HG02623 (cell line): Measurements from ENCODE around the gene USP34.

Experiments used
- ATAC-seq: cut with Tn5 transposase; IDR thresholded peaks from one replicate; pipeline ENCODE4 v1.9.1; 2021; ENCODE audit warnings: moderate library complexity; ENCODE audit not compliant: unreplicated experiment

USP34 gene

GRCh38 chr2:61328707-61329251, 142.1 kb downstream of the USP34 start:
- no peak for ATAC-seq

- no peak for ATAC-seq
Measured at GRCh38 chr2:61327173-61327572, 143.7 kb downstream of the USP34 start.

- no peak for ATAC-seq
Measured at GRCh38 chr2:61326423-61326822, 144.5 kb downstream of the USP34 start.

GRCh38 chr2:61320181-61320580, 150.7 kb downstream of the USP34 start:
- ATAC-seq, result no peak

- no peak for ATAC-seq
Measured at GRCh38 chr2:61318553-61318952, 152.3 kb downstream of the USP34 start.

- no peak for ATAC-seq
Measured at GRCh38 chr2:61295981-61296380, 174.9 kb downstream of the USP34 start.

- no peak for ATAC-seq
Measured at GRCh38 chr2:61291851-61292575, 178.9 kb downstream of the USP34 start.

GRCh38 chr2:61288070-61288841, 182.6 kb downstream of the USP34 start:
- no peak for ATAC-seq

GRCh38 chr2:61287254-61287653, 183.6 kb downstream of the USP34 start:
- ATAC-seq, result no peak

GRCh38 chr2:61283443-61284160, 187.3 kb downstream of the USP34 start:
- no peak for ATAC-seq

GRCh38 chr2:61282104-61282590, 188.7 kb downstream of the USP34 start:
- no peak for ATAC-seq

- no peak for ATAC-seq
Measured at GRCh38 chr2:61281321-61281720, 189.6 kb downstream of the USP34 start.

GRCh38 chr2:61277756-61278155, 193.1 kb downstream of the USP34 start:
- no peak for ATAC-seq

- ATAC-seq, result no peak
Measured at GRCh38 chr2:61275575-61276184, 195.2 kb downstream of the USP34 start.

- no peak for ATAC-seq
Measured at GRCh38 chr2:61272421-61273070, 198.3 kb downstream of the USP34 start.

GRCh38 chr2:61268249-61268648, 202.6 kb downstream of the USP34 start:
- no peak for ATAC-seq

GRCh38 chr2:61266632-61267505, 204.0 kb downstream of the USP34 start:
- ATAC-seq, result no peak

- ATAC-seq, result no peak
Measured at GRCh38 chr2:61263830-61264229, 207.1 kb downstream of the USP34 start.

- ATAC-seq, result no peak
Measured at GRCh38 chr2:61262699-61263098, 208.2 kb downstream of the USP34 start.
